ENCODE data around the gene IFNL2.

Gene IFNL2

GRCh38 chr19:39282021-39282420 is 13.8 kb downstream of the IFNL2 start:
- no peak for TF ChIP-seq CTCF (IDR thresholded peaks at IDR 0.05; ENCODE audit: low read depth, low read length, missing control alignments)
- DNase-seq (ENCODE audit: low read depth): no peak

GRCh38 chr19:39284032-39284431 is 15.8 kb downstream of the IFNL2 start:
- DNase-seq (ENCODE audit: low read depth): no peak
- no peak for TF ChIP-seq CTCF (IDR thresholded peaks at IDR 0.05; ENCODE audit: low read depth, low read length, missing control alignments)
- no peak overlapping the region for H3K4me3 ChIP-seq (ENCODE audit: low read depth, low read length)

More at GRCh38 chr19:39282021-39282420, 13.8 kb downstream of the IFNL2 start:
- no peak overlapping the region for H3K4me3 ChIP-seq (ENCODE audit: low read depth, low read length)

GRCh38 chr19:39293394-39293793 is 25.2 kb downstream of the IFNL2 start:
- no peak for DNase-seq (ENCODE audit: low read depth)
- no peak overlapping the region for H3K4me3 ChIP-seq (ENCODE audit: low read depth, low read length)
- TF ChIP-seq CTCF (IDR thresholded peaks at IDR 0.05; ENCODE audit: low read depth, low read length, missing control alignments): no peak

GRCh38 chr19:39296055-39296645 is 28.0 kb downstream of the IFNL2 start, which contains the start of gene IFNL1:
Gene IFNL1 (plus strand): TSS chr19:39296407. CDS start chr19:39296422, 15 bp downstream.
- H3K4me3 ChIP-seq (ENCODE audit: low read depth, low read length): no peak within 1 kb of the TSS
- DNase-seq (ENCODE audit: low read depth): no peak
- no peak for TF ChIP-seq CTCF (IDR thresholded peaks at IDR 0.05; ENCODE audit: low read depth, low read length, missing control alignments)

- no peak overlapping the region for H3K4me3 ChIP-seq (ENCODE audit: low read depth, low read length)
- no peak for TF ChIP-seq CTCF (IDR thresholded peaks at IDR 0.05; ENCODE audit: low read depth, low read length, missing control alignments)
- no peak for DNase-seq (ENCODE audit: low read depth)
Measured at GRCh38 chr19:39296906-39297305, 28.7 kb downstream of the IFNL2 start.

- no peak for TF ChIP-seq CTCF (IDR thresholded peaks at IDR 0.05; ENCODE audit: low read depth, low read length, missing control alignments)
- DNase-seq (ENCODE audit: low read depth): no peak
- H3K4me3 ChIP-seq (ENCODE audit: low read depth, low read length): no peak overlapping the region
Measured at GRCh38 chr19:39297931-39298634, 29.9 kb downstream of the IFNL2 start.

GRCh38 chr19:39299404-39299803 is 31.2 kb downstream of the IFNL2 start:
- no peak overlapping the region for H3K4me3 ChIP-seq (ENCODE audit: low read depth, low read length)
- no peak for DNase-seq (ENCODE audit: low read depth)
- no peak for TF ChIP-seq CTCF (IDR thresholded peaks at IDR 0.05; ENCODE audit: low read depth, low read length, missing control alignments)
